Measurements from ENCODE around the gene MS4A12. TPM values are rescaled to one million over a fixed set of nuclear protein-coding genes. Genes with fewer than 3 reads are reported as not detected.
"Not testable (repeated sequence)": the region's sequence is repeated elsewhere in the genome, so short reads cannot be mapped to it uniquely, and the experiment has no call there.

MS4A12 gene
- total RNA-seq: not detected

DNA sequence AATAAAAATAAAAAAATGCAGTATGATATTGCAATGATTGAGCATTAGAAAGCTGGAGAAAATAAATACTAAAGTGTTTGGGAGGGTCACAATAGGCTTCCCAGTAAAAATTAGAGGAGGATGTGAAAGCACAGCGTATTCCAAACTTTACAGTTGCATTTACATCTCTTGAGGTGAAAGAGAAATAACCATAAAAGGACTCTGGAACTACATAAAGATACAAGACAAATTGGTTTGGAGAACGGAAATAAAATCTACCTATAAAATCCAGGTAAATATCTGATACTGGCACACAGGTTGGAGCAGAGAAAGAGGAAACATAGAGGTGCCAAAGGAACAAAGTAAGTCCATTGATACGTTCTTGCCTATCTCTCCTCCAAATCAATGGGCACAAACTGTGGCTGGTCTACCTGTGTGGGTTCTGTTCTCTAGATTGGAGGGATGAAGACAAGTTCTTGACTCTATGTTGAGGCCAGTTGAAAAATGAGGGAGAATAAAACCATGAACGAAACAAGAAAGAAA lies at the start of gene MS4A12:
MS4A12 (plus strand) TSS at position 291 of the 522 bp plus-strand sequence. CDS start 4,541 bp downstream, outside the sequence.
- DNase-seq (ENCODE audit: low spot score): no peak

DNA sequence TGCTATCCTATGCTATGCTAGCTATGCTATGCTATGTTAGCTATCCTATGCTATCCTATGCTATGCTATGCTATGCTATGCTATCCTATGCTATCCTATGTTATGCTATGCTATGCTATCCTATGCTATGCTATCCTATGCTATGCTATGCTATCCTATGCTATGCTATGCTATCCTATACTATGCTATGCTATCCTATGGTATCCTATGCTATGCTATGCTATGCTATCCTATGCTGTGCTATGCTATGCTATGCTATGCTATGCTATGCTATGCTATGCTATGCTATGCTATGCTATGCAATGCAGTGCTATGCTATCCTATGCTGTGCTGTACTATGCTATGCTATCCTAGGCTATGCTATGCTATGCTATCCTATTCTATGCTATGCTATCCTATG lies 45.5 kb upstream of the MS4A12 start:
- DNase-seq (ENCODE audit: low spot score): no peak

DNA sequence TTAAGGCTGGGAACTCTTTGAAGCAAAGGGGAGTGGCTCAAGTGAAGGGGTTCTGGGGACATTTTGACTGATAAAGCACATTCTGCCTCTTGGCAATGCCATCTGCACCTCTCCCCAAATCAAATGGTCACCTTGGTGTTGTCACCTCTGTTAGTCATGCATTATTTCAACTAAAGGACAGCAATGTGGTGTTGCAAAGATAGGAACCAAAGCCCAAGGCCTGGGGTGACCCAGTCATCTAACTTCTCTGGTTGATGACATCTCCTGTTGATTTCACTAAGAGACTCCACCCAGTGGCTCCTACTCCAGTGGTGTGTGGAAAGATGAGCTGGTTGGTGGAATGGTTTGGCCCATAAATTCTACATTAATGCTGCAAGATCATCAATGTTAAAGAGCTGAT lies 44.7 kb upstream of the MS4A12 start:
- DNase-seq (ENCODE audit: low spot score): no peak

DNA sequence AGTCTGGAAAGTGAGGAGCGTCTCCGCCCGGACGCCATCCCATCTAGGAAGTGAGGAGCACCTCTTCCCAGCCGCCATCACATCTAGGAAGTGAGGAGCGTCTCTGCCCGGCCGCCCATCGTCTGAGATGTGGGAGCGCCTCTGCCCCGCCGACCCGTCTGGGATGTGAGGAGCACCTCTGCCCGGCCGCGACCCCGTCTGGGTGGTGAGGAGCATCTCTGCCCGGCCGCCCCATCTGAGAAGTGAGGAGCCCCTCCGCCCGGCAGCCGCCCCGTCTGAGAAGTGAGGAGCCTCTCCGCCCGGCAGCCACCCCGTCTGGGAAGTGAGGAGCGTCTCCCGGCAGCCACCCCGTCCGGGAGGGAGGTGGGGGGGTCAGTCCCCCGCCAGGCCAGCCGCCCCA lies 41.4 kb upstream of the MS4A12 start:
- not testable (repeated sequence) for DNase-seq (ENCODE audit: low spot score)

DNA sequence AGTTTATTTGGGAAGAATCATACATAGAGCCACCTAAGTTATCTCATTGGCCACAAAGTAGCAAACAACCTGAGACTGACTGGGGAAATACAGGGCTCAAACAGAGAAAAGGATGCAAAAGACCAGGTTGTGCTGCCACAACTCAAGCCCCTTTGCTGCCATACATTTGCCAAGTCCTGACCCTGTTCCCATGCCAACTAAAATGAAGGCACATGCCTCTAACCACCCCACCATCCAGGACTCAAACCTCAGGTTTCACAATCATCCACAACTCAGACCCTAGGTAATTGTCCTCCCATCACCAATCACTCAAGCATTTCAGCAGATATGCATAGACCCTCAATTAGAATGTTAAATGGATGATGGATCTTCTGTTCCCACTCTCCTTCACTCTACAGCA lies 38.4 kb upstream of the MS4A12 start:
- DNase-seq (ENCODE audit: low spot score): no peak

DNA sequence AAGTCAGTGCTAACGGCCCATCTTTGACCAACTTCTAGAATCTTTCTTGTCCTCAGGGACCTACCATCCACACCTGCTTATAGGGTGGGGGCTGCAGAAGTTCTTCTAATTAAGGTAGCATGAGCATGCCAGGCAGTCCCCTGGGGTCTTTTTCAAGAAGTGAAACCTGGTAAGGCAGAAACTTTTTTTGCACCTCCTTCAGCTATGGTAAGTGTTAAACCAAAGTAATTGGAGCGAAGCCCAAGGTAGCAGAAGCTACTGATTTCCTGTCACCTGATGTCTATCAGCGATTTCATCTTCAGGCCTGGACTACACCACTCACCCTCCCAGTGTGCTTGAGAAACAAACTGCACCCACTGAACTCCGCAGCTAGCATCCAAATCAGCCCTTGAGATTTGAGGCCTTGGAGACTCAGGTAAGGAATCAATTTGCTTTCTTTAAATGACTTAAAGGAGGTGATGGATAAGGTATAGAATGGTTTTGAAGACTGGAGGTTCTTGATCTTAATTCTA lies 37.0 kb upstream of the MS4A12 start, which contains the start of gene MS4A1:
MS4A1 (plus strand) TSS at position 317 of the 512 bp plus-strand sequence. CDS start 6,528 bp downstream, outside the sequence.
- DNase-seq (ENCODE audit: low spot score): no peak

DNA sequence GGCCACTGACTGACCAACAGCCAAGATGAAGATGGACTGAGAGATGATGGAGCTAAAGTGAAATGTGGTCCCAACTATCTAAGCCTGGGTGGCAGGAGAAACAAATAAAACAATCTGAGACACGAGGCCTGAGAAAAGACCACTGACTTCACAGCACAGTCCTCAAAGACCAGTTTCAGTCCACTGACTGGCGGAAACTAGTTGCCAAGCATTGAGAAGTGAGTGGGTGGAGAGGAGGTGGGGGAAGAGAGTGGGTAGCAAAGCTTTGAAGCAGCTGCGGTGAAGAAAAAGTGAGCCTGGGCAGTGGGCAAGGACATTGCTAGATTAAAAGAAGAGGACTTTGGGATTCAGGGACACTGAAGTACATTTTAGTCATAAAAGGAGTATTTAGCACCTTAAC lies 35.0 kb upstream of the MS4A12 start:
- no peak for DNase-seq (ENCODE audit: low spot score)

- DNase-seq (ENCODE audit: low spot score): no peak
These were observed 33.2 kb upstream of the MS4A12 start for GRCh38 chr11:60459345-60459744.

- no peak for DNase-seq (ENCODE audit: low spot score)
These were observed 23.7 kb upstream of the MS4A12 start for GRCh38 chr11:60468829-60469228.

DNA sequence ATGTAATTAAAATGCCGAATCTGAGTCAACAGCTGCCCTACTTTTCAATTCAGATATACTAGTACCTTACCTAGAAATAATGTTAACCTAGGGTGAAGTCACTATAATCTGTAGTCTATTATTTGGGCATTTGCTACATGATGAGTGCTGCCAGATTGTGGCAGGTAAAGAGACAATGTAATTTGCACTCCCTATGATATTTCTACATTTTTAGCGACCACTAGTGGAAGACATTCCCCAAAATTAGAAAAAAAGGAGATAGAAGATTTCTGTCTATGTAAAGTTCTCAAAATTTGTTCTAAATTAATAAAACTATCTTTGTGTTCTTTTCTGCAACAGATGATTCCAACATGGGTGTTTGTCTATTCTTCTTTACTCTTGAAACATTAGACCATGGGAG lies 22.9 kb upstream of the MS4A12 start:
- DNase-seq (ENCODE audit: low spot score): no peak

DNA sequence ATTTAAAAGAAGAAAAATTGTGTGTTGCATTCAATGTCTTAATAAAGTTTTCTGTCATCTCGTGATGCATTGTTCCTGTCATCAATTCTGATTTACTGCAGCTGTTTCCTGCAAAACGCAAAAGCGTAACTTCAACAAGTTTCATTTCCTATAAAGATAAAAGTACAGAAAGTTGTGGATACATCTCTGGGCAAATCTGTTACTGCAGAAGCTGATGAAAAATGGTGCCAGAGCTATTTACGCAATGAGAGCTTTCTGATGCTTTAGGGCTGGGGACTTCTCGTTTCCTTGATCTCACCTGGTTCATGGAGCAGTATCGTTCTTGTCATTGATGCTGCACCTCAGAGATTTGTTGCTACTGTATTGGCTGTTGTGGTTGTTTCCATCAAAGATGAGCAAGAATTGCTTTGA lies 15.5 kb upstream of the MS4A12 start:
- DNase-seq (ENCODE audit: low spot score): no peak

DNA sequence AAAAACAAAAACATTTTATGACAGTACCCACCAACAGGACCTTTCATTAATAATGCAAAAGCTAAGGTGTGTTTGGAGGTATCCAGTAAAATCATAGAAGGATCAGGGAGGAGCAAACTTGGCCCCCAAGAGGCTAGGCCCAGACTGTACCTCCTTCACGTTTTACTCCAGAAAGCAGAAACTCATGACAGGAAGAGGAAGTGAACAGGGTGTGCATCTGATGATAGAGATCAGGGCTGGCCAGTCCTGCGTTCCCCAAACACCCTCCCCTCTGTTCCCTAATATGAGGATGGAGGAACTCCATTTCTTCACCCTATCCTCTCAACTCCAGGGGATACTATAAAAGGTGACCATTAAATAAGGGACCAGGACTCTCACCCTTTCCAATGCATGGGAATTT lies 10.2 kb upstream of the MS4A12 start:
- DNase-seq (ENCODE audit: low spot score): no peak

DNA sequence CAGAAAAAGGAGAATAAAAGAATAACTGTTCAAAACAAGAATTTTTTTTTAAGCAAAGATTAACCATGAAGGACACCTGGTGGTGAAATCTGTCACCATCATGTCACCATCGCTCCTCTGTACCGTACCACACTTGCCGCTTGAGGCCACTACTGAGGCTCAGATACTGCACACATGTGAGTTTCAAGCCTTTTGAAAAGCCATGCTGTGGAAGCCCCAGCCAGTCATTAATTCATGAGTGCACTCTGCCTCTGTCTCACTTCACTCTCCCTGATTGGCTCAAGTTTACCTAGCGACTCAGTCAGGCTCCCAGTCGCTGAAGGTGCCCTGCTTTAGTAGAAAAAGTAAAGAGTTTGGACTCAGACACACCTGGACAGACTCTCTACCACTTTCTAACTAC lies 6.6 kb upstream of the MS4A12 start:
- peak; percentile 48 for DNase-seq (ENCODE audit: low spot score)

DNA sequence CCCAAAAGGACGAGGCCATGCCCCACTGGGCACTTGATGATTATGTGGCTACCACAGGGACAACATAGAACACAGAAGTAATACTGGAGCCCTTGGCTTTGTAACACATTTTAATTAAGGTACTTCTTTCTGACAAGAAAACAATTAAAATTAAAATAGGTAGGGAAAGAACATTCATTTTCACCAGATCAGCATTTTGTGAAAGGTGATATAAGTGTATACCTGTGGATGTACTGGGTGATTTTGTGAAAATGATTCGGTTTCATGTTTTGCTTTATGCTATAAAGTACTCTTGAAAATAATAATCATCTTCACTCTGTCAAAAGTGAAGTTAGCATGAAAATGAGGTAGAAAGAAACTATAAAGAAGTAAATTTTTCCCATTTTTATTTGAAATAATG lies 876 bp downstream of the MS4A12 start:
- no peak for DNase-seq (ENCODE audit: low spot score)

GRCh38 chr11:60498399-60498798 lies 5.8 kb downstream of the MS4A12 start:
- DNase-seq (ENCODE audit: low spot score): no peak

DNA sequence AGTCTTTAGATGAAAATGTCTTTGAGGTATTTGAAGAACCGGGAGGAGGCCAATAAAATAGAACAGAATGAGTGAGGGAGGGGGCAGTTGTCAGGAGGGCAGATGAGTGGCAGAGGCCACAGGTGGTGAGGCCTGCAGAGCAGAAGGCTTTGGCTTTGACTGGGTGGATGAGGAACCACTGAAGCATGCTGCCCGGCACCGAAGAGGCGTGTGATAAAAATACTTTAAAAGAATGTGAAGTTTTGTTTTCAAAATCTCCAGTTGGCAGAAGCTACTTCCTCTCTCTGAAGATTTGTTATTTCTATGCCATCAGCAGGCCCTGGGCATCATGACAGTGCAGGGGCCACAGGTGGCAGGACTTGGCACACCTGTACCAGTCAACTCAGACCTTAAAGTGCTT lies 6.3 kb downstream of the MS4A12 start:
- DNase-seq (ENCODE audit: low spot score): no peak

- DNase-seq (ENCODE audit: low spot score): no peak
These were observed 7.8 kb downstream of the MS4A12 start for GRCh38 chr11:60500276-60500910.

GRCh38 chr11:60502221-60502775 lies 9.7 kb downstream of the MS4A12 start:
- DNase-seq (ENCODE audit: low spot score): no peak

DNA sequence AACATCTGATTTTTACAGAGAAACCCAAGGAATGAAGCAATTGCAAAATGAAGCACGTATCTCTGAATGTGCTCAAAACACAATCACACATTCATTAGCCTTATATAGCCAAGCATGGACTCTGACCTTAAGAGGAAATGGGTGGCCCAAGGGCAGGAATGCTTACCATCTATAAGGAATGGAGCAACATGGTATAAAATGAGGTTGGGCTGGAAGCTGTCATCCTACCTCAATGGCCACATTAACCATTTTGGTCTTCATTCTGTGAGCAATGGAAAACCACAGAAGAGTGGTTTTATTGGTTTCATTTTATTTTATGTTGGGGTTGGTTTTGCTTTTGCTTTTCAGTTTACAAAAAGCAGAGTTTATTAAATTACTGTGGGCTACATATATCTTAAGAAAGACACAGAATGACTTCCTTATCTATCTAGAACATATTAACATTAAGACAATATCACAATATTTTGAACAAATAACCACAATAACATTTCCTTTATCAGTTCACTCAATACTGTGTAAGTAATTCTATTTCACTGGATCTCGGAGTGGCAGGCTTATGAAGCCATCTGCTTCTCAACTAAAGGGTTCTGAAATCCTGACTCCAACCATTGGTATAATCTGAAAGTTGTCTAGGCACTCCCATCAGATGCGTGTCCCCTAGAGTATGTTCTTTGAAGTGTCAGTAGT lies 11.8 kb downstream of the MS4A12 start:
- DNase-seq (ENCODE audit: low spot score): no peak

DNA sequence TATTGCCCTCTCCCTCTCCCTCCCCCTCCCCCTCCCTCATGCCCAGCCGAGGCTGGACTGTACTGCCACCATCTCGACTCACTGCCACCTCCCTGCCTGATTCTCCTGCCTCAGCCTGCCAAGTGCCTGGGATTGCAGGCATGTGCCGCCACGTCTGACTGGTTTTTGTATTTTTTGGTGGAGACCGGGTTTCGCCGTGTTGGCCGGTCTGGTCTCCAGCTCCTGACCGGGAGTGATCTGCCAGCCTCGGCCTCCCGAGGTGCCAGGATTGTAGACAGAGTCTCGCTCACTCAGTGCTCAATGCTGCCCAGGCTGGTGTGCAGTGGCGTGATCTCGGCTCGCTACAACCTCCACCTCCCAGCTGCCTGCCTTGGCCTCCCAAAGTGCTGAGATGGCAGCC lies 17.0 kb downstream of the MS4A12 start:
- not testable (repeated sequence) for DNase-seq (ENCODE audit: low spot score)

DNA sequence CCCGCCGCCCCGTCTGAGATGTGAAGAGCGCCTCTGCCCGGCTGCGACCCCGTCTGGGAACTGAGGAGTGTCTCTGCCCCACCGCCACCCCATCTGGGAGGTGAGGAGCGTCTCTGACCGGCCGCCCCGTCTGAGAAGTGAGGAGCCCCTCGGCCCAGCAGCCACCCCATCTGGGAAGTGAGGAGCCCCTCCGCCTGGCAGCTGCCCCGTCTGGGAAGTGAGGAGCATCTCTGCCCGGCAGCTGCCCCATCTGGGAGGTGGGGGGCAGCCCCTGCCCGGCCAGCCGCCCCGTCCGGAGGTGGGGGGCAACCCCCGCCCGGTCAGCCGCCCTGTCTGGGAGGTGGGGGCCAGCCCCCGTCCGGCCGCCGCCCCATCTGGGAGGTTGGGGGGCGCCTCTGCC lies 17.6 kb downstream of the MS4A12 start:
- DNase-seq (ENCODE audit: low spot score): not testable (repeated sequence)

GRCh38 chr11:60511393-60511792 lies 18.8 kb downstream of the MS4A12 start:
- no peak for DNase-seq (ENCODE audit: low spot score)
